ENCODE measurements around the gene SPAG5. TPM values are rescaled to one million over a fixed set of nuclear protein-coding genes. Genes with fewer than 3 reads are reported as not detected.

The SPAG5 gene
- total RNA-seq, 4 donors from 2014 or later = 1.1 to 9.0 (median 4.7) TPM

DNA sequence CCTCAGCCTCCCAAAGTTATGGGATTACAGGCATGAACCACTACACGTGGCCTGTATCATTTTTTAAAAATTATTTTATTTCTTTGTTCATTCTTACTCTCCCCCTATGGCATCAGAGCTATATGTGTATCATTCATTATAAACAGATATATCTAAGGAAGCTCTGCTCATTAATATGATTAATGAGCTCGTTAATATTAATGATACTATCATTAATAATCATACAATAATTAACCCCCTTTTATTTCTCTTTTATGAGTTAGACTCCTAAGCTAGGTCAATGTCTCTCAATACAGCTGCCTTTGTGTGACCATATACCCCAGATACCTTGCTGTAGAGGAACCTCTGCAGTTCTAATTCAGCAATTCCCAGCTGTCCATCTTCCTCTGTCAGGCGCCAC, 19.6 kb upstream of the SPAG5 start:
- TF ChIP-seq, protein P1, sequence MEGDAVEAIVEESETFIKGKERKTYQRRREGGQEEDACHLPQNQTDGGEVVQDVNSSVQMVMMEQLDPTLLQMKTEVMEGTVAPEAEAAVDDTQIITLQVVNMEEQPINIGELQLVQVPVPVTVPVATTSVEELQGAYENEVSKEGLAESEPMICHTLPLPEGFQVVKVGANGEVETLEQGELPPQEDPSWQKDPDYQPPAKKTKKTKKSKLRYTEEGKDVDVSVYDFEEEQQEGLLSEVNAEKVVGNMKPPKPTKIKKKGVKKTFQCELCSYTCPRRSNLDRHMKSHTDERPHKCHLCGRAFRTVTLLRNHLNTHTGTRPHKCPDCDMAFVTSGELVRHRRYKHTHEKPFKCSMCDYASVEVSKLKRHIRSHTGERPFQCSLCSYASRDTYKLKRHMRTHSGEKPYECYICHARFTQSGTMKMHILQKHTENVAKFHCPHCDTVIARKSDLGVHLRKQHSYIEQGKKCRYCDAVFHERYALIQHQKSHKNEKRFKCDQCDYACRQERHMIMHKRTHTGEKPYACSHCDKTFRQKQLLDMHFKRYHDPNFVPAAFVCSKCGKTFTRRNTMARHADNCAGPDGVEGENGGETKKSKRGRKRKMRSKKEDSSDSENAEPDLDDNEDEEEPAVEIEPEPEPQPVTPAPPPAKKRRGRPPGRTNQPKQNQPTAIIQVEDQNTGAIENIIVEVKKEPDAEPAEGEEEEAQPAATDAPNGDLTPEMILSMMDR (IDR thresholded peaks at IDR 0.05; ENCODE audit: low read depth) = no peak

DNA sequence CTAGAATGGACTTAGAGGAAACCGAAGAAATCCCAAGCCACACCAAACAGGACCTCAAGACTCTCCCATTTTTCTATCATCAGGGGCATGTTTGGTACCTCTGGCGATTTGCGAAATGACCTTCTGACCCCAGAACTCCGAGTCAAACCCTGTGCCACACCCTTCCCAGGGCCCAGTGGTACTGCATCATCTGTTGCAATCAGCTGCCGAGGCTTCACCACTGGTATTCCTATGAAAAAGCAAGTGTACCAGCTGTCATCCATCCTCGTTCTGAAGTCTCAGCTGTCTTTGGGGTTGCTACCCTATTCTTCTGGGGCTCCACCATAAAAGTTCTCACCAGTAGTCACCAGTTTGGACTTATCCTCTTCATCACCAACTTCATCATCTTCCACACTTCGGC, 17.5 kb upstream of the SPAG5 start:
- TF ChIP-seq, protein P1 (IDR thresholded peaks at IDR 0.05; ENCODE audit: low read depth) = no peak

DNA sequence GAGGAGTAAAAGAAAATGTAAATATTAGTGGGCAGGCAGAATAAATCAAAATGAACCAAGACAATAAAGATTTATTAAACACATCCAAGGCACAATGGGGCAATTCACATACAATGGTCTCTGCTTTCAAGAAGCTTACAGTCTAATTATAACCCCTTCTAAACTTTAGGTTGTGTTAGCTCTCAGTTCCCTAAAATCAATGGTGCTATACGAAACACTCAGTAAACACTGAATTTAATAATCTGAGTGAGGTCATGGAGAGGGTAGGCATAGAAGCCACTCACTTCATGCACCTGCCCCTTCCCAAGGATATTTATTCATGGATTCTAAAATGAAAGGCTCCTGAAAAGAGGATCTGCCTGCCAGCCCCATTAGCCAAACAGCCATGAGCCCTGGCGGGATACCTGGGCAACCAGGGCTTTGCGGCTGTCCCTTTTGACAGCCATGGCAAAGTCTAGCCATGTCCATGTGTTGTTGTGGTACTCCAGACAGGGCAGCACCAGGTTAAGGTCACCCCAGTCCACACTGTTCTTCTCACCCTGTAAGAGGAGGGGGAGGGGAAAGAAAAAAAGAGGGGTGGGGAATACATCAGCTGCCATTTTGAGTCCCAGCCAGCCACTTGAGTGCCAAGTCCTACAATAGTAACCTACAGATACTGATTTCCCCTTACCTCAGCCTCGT, 16.6 kb upstream of the SPAG5 start:
- TF ChIP-seq, protein P1 (IDR thresholded peaks at IDR 0.05; ENCODE audit: low read depth) = no peak

DNA sequence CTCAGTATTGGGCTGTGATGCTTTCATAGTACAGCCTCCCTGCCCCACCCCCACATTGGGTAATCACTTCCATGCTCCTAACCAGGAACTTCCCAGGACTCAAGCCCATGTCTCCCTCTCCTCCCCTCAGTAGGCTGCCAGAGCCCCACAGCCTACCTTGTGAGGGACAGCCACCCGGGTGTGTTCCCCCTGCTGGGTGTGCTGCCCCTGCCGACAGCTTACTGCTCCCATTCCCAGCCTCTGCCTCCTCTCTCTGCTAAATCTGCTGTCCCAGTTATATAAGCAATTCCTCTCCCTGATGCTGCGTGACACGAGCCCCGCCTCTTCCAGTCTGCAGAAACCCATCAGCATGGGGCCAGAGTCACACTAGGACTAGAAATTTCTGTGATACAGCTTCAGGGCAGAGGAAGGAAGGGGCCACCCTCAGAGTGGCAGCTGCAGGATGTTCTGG, 15.1 kb upstream of the SPAG5 start, which contains the start of gene RSKR:
Gene RSKR, minus strand, starts transcription at position 255 of the 451 bp plus-strand sequence. Its CDS starts 24 bp downstream, at position 231.
- TF ChIP-seq, protein P1 (IDR thresholded peaks at IDR 0.05; ENCODE audit: low read depth) = no peak

DNA sequence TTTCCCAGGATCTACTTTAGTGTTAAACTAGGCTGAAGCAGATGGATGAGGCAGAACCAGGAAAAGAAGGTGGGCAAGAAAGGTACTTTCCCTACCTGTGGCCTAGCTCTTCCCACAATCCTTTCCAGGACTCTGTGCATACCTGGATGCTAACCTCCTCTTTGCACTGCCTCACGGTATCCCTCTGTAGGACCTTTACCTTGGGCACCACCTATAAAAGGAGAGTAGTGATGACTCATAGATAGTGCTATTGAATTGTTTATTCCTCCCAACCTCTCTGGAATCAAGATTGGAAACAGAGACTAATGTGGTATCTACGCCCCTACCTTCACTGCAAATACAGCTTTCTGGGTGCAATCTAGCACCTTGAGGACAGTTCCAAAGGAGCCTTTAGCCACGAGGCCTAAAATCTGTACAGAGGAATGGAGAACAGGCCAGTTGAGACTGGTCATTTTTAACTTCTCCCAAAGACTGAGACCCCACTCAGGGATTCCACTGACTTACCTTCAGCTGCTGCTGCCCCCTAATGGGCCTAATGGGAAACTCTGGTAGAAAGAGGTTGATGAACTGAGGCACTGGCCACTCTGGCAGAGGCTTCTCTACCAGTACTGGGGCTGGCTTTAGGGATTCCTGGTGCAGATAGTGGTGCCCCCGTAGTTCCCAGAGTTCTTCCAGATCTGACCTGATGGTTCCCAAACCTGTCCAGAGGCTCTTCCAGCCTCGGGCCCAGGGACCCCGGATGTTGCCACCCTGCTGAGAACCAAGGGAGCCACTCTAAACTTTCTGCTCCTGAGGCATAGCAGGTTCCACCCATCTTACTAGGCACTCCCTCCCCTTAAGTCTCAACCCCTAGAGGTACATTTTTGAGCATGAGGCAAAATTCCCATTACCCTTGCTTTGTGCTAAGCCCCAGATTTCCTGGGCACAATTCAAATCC, 14.4 kb upstream of the SPAG5 start:
- TF ChIP-seq, protein P1 (IDR thresholded peaks at IDR 0.05; ENCODE audit: low read depth) = no peak

DNA sequence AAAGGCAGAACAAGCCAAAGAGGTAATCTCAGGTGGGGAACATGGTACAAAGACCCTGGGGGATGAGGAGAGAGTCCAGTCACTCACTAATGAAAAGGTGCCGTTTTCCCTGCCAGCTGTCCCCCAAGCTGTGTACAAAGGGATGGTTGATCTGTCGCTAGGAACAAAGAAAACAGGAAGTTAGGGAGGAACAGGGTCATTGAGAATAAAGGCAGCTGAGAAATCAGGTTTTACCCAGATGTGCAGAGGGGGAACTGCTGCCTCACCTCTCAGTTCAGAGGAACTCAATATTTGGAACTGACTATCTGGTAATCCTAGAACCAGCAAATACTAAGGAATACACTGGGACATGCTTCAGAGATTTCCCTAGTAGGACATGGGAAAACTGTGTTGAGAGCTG, 13.7 kb upstream of the SPAG5 start:
- TF ChIP-seq, protein P1 (IDR thresholded peaks at IDR 0.05; ENCODE audit: low read depth) = no peak

DNA sequence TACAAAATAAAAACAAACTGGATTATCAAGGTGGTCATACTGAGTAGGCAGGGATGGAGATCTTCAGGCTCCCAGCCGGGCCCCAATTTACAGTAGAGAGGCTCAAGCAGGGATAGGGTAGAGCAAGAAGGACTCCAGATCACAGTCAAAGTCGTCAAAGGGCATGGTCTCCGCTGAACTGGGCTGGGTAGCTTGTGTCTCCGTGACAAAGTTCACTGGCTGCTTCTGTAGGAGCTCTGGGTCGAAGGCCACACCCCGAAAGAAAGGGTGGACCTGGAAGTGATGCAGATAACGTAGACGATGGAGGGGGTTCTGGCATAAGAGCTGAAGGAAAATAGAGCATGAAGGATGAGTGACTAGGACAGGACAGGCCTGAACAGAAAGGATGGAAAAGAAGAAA, 11.6 kb upstream of the SPAG5 start:
- TF ChIP-seq, protein P1 (IDR thresholded peaks at IDR 0.05; ENCODE audit: low read depth) = no peak
